MCF 10A (cell line): ENCODE measurements around the gene HIVEP1. TPM values are rescaled to one million over a fixed set of nuclear protein-coding genes. Genes with fewer than 3 reads are reported as not detected.

Source experiments
- BruUV-seq: library from RNA; stranded (reverse); fragments of 400-500 nt; replicated peaks from 2 replicates; lab custom pipeline; 2021; lab: Mats Ljungman, UMichigan
- CTCF ChIA-PET: fragments of 300-600 bp; sonication (Branson Sonifier 250); formaldehyde crosslinking; extraction: SDS; loops from one replicate; lab custom pipeline; 2021; ENCODE audit warnings: antibody characterized with exemption, inconsistent platforms; lab: Yijun Ruan, JAX
- POLR2A ChIA-PET: fragments of 300-600, 350-650 bp; sonication (Branson Sonifier 250); formaldehyde crosslinking; extraction: SDS; loops from one replicate; lab custom pipeline; 2020; ENCODE audit warnings: antibody characterized with exemption, inconsistent platforms; lab: Yijun Ruan, JAX
- DNase-seq: peaks from one replicate; pipeline ENCODE4 v3.0.0-alpha.2; 2018; ENCODE audit not compliant: unreplicated experiment
- H3K27ac Mint-ChIP-seq: one replicate; pipeline ENCODE4 v1.8.0; 2022; ENCODE audit warnings: mild to moderate bottlenecking, low read depth, mixed read lengths; ENCODE audit not compliant: unreplicated experiment
- H3K27me3 Mint-ChIP-seq: one replicate; pipeline ENCODE4 v1.8.0; 2022; ENCODE audit warnings: mixed read lengths; ENCODE audit not compliant: insufficient read depth, unreplicated experiment
- H3K36me3 Mint-ChIP-seq: one replicate; pipeline ENCODE4 v1.8.0; 2022; ENCODE audit warnings: mild to moderate bottlenecking, moderate library complexity, mixed read lengths; ENCODE audit not compliant: insufficient read depth, unreplicated experiment
- H3K4me1 Mint-ChIP-seq: one replicate; pipeline ENCODE4 v1.8.0; 2022; ENCODE audit warnings: mixed read lengths; ENCODE audit not compliant: insufficient read depth, unreplicated experiment
- H3K4me3 Mint-ChIP-seq: one replicate; pipeline ENCODE4 v1.8.0; 2022; ENCODE audit warnings: mild to moderate bottlenecking, moderate library complexity, mixed read lengths; ENCODE audit not compliant: unreplicated experiment
- H3K9me3 Mint-ChIP-seq: one replicate; pipeline ENCODE4 v1.8.0; 2022; ENCODE audit warnings: mixed read lengths; ENCODE audit not compliant: unreplicated experiment
- CTCF ChIP-seq: fragments of 200-600 bp; IDR thresholded peaks from one replicate; pipeline ENCODE4 v1.8.0; 2022; ENCODE audit warnings: antibody characterized with exemption, mild to moderate bottlenecking; ENCODE audit not compliant: unreplicated experiment
- intact Hi-C: fragments of 100-400 bp; cut with micrococcal nuclease; formaldehyde crosslinking; loops from 2 replicates; pipeline ENCODE4 v1.14.1; 2022
- total RNA-seq: library from RNA; stranded (reverse); gene quantifications from 2 replicates; pipeline ENCODE4 v1.2.3, GENCODE V29; 2022

The HIVEP1 gene
- total RNA-seq, 1 experiment from 2014 or later: 19.1 TPM

- Mint-ChIP-seq H3K27me3 (no peaks in the 10 kb centered on the region), H3K4me1 (peaks cover 4% of the 10 kb centered on the region), H3K27ac (no peak overlapping the region), H3K4me3 (no peak overlapping the region), H3K36me3 (no peaks in the 10 kb centered on the region), H3K9me3 (peaks cover 8% of the 10 kb centered on the region)
- no peak for TF ChIP-seq CTCF
- no TSS peak for BruUV-seq
- ChIA-PET POLR2A (no interaction called here), CTCF (interaction anchor here (0.8 kb wide), 1 partner anchor 13 kb away, joined by 3 read pairs; no protein-coding TSS in a partner anchor)
- DNase-seq: no peak
- intact Hi-C loops: no loop called here
Observed at GRCh38 chr6:11965499-11965898, 46.6 kb upstream of the HIVEP1 start.

- ChIA-PET CTCF (interaction anchor here (0.5 to 1.4 kb wide), 2 partner anchors 8 to 271 kb away, joined by 3 read pairs; no protein-coding TSS in a partner anchor), POLR2A (interaction anchor here (1.1 kb wide), 1 partner anchor 47 kb away, joined by 3 read pairs; no protein-coding TSS in a partner anchor)
- no peaks in the 10 kb centered on the region for H3K27me3 Mint-ChIP-seq
- DNase-seq: no peak
- BruUV-seq: no TSS peak
- intact Hi-C loops: no loop called here
- H3K4me1 Mint-ChIP-seq: peaks cover 8% of the 10 kb centered on the region
- H3K36me3 Mint-ChIP-seq: no peaks in the 10 kb centered on the region
- no peak overlapping the region for H3K4me3 Mint-ChIP-seq
- H3K27ac Mint-ChIP-seq: no peak overlapping the region
- peaks cover 8% of the 10 kb centered on the region for H3K9me3 Mint-ChIP-seq
- TF ChIP-seq CTCF: no peak
Observed at GRCh38 chr6:11968241-11968806, 43.8 kb upstream of the HIVEP1 start.

GRCh38 chr6:11969092-11969491 lies 43.0 kb upstream of the HIVEP1 start:
- Mint-ChIP-seq H3K4me1 (peaks cover 8% of the 10 kb centered on the region), H3K27ac (no peak overlapping the region), H3K9me3 (peaks cover 8% of the 10 kb centered on the region), H3K4me3 (no peak overlapping the region), H3K36me3 (no peaks in the 10 kb centered on the region), H3K27me3 (no peaks in the 10 kb centered on the region)
- intact Hi-C loops: no loop called here
- BruUV-seq: no TSS peak
- POLR2A ChIA-PET: no interaction called here
- no peak for DNase-seq
- CTCF ChIA-PET: interaction anchor here (0.6 to 1.4 kb wide), 2 partner anchors 9 to 160 kb away, joined by 3 read pairs; no protein-coding TSS in a partner anchor
- no peak for TF ChIP-seq CTCF

- H3K36me3 Mint-ChIP-seq: no peaks in the 10 kb centered on the region
- no peaks in the 10 kb centered on the region for H3K27me3 Mint-ChIP-seq
- ChIA-PET CTCF (no interaction called here), POLR2A (no interaction called here)
- no TSS peak for BruUV-seq
- intact Hi-C loops: no loop called here
- no peak overlapping the region for H3K4me3 Mint-ChIP-seq
- TF ChIP-seq CTCF: no peak
- no peak for DNase-seq
- peaks cover 4% of the 10 kb centered on the region for H3K9me3 Mint-ChIP-seq
- H3K4me1 Mint-ChIP-seq: peaks cover 6% of the 10 kb centered on the region
- H3K27ac Mint-ChIP-seq: no peak overlapping the region
Observed at GRCh38 chr6:11970114-11970513, 42.0 kb upstream of the HIVEP1 start.
